Right atrium auricular region (tissue), 2 donors: ENCODE measurements around the gene EPHB3. TPM values are rescaled to one million over a fixed set of nuclear protein-coding genes. Genes with fewer than 3 reads are reported as not detected.
"Not testable (repeated sequence)": the region's sequence is repeated elsewhere in the genome, so short reads cannot be mapped to it uniquely, and the experiment has no call there.

Experiments
- DNase-seq: peaks from one replicate; pipeline ENCODE4 v3.0.0-alpha.2; 2019; ENCODE audit warnings: low spot score
- H3K27ac ChIP-seq, 2 donors: fragments of 200-600 bp; sonication (generic); 1 replicate in 1 of 2; 2 replicates in 1 of 2; pipeline ENCODE4 v1.5.1; 2016 to 2019
- H3K27me3 ChIP-seq, 2 donors: fragments of 200-600 bp; sonication (generic); one replicate each; pipeline versions ENCODE4 v1.5.1 to v1.6.0; 2017 to 2019
- H3K36me3 ChIP-seq: fragments of 200-600 bp; sonication (generic); one replicate; pipeline ENCODE4 v1.5.1; 2016
- H3K4me1 ChIP-seq, 2 donors: fragments of 200-600 bp; sonication (generic); one replicate each; pipeline versions ENCODE4 v1.5.1 to v1.6.0; 2017 to 2019
- H3K4me3 ChIP-seq, 2 donors: fragments of 200-600 bp; sonication (generic); 1 replicate in 1 of 2; 2 replicates in 1 of 2; pipeline ENCODE4 v1.5.1; 2017 to 2019; ENCODE audit warnings: mild to moderate bottlenecking in 1 of 2, moderate library complexity in 1 of 2
- H3K9me3 ChIP-seq, 2 donors: fragments of 200-600 bp; sonication (generic); one replicate each; pipeline ENCODE4 v1.5.1; 2019
- total RNA-seq, 2 donors: library from RNA; depleted of rRNA; stranded (reverse); fragments of >200 nt; gene quantifications; one replicate each; pipeline ENCODE4 v1.1.0, GENCODE V29; 2016
- TF ChIP-seq, protein P1 (sequence below), 2 donors: fragments of 200-600 bp; sonication (generic); IDR thresholded peaks; one replicate each; pipeline ENCODE4 v1.5.1; 2019; ENCODE audit warnings: antibody characterized with exemption in 2 of 2

EPHB3 gene
- total RNA-seq, 2 donors from 2014 or later = 2.1 to 5.1 TPM

DNA sequence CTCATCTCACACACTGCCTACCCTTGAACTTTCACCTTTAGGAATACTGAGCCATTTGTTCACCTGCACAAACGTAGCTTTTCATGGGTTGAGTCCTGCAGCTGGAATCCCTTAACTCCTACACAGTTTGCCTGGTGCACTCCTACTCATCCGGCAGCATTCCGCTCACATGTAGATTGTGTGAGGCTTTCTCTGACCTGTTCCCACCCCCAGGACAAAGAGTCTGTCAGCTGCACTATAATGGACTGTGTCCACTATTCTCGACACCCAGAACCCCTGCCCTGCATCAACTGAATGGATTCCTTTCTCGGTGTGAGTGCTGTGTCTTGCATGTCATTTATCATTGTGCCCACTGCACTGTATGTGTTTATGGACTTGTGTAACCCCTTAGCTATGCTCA is 54.9 kb downstream of the EPHB3 start:
- H3K36me3 ChIP-seq = no peaks in the 10 kb centered on the region
- no peak for DNase-seq
- H3K9me3 ChIP-seq = no peaks in the 10 kb centered on the region
- H3K27ac ChIP-seq = no peak overlapping the region
- peaks cover 0 to 21% of the 10 kb centered on the region in 2 donors for H3K4me1 ChIP-seq
- TF ChIP-seq, protein P1, sequence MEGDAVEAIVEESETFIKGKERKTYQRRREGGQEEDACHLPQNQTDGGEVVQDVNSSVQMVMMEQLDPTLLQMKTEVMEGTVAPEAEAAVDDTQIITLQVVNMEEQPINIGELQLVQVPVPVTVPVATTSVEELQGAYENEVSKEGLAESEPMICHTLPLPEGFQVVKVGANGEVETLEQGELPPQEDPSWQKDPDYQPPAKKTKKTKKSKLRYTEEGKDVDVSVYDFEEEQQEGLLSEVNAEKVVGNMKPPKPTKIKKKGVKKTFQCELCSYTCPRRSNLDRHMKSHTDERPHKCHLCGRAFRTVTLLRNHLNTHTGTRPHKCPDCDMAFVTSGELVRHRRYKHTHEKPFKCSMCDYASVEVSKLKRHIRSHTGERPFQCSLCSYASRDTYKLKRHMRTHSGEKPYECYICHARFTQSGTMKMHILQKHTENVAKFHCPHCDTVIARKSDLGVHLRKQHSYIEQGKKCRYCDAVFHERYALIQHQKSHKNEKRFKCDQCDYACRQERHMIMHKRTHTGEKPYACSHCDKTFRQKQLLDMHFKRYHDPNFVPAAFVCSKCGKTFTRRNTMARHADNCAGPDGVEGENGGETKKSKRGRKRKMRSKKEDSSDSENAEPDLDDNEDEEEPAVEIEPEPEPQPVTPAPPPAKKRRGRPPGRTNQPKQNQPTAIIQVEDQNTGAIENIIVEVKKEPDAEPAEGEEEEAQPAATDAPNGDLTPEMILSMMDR (IDR thresholded peaks at IDR 0.05) = no peak
- H3K27me3 ChIP-seq = no peaks in the 10 kb centered on the region
- H3K4me3 ChIP-seq = no peak overlapping the region

DNA sequence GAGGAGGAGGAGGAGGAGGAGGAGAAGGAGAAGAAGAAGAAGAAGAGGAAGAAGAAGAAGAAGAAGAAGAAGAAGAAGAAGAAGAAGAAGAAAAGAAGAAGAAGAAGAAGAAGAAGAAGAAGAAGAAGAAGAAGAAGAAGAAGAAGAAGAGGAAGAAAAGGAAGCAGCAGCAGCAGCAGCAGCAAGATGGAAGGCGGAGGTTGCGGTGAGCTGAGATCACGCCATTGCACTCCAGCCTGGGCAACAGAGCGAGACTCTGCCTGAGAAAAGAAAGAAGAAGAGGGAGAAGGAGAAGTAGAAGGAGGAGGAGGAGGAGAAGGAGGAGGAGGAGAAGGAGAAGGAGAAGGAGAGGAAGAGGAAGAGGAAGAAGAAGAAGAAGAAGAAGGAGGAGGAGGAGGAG is 55.7 kb downstream of the EPHB3 start:
- H3K4me1 ChIP-seq = peaks cover 0 to 21% of the 10 kb centered on the region in 2 donors
- DNase-seq, H3K9me3 ChIP-seq, H3K27ac ChIP-seq, H3K36me3 ChIP-seq, H3K27me3 ChIP-seq, H3K4me3 ChIP-seq: not testable (repeated sequence)

DNA sequence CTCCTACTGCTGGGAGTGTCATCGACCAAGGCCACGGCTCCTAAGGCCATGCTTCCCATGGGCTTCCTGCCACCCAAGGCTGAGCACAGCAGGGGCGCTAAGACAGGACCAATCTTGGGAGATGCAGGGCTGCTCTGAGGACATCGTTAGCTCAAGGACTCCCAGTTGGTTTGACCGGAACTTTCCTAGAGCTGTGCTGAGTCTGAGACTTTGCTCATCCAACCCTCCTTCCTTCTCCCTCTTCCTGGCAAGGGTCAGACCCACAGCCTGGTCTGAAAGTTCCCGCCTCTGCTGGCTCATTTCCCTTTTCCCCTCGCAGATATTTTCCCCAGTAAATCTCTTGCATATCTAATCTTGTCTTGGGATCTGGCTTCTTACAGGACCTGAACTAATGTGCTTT is 57.2 kb downstream of the EPHB3 start:
- DNase-seq = no peak
- Histone ChIP-seq H3K36me3 (no peaks in the 10 kb centered on the region), H3K9me3 (no peaks in the 10 kb centered on the region), H3K27ac (no peak overlapping the region), H3K4me3 (no peak overlapping the region), H3K27me3 (no peaks in the 10 kb centered on the region), H3K4me1 (peaks cover 0 to 21% of the 10 kb centered on the region in 2 donors)
- TF ChIP-seq, protein P1 (IDR thresholded peaks at IDR 0.05) = no peak

DNA sequence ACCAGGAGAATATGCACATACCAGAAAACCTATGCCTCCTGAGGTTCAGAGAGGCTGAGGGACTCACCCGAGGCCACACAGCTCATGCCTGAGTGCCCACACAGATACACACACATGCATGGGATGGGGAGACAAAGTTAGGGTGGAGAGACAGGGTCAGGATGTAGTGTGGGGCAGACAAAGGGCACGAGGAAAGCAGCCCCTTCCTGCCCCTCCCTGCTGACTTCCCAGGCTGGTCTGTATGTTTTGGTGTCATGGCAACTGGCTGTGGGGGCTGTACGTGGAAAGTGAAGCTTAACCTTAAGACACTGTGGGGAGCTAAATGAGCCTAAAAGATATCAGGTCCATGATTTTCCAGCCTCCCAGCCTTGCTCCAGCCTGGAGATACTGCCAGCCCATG is 57.8 kb downstream of the EPHB3 start:
- H3K9me3 ChIP-seq = no peaks in the 10 kb centered on the region
- TF ChIP-seq, protein P1 (IDR thresholded peaks at IDR 0.05) = no peak

DNA sequence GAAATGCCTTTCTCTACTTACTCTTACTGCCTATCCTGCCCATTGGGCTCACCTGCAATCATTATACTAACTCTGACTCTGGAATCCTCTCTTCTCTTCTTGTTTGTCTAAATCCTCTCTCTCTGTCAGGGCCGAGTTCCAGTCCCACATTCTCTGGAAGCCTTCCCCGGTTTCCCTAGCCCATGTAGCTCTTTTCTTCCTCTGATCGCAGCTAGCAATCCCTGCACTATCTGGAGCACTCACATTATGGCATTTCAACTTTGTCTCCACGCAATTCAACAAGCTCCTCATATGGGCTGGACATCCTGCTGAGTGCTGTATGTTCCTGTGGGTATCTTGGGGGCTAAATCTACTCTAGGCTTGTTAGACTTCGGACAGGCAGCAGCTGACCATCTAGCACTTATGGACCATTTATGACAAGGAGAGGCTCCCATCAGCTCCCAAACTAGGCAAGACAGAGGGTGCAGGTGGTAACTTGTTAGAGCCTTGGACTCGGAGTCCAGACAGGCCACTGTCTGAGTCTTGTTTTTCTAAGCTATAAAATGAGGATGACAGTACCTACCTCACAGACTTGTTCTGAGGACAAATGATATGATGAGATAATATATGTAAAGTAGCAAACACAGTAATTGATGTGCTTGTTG is 58.3 kb downstream of the EPHB3 start:
- Histone ChIP-seq H3K36me3 (no peaks in the 10 kb centered on the region), H3K9me3 (no peaks in the 10 kb centered on the region), H3K27me3 (no peaks in the 10 kb centered on the region), H3K4me1 (peaks cover 0 to 21% of the 10 kb centered on the region in 2 donors), H3K27ac (no peak overlapping the region), H3K4me3 (no peak overlapping the region)
- no peak for DNase-seq
- TF ChIP-seq, protein P1 (IDR thresholded peaks at IDR 0.05) = no peak

More for the DNA sequence above, 57.8 kb downstream of the EPHB3 start:
- no peaks in the 10 kb centered on the region for H3K36me3 ChIP-seq
- no peaks in the 10 kb centered on the region for H3K27me3 ChIP-seq
- peaks cover 0 to 21% of the 10 kb centered on the region in 2 donors for H3K4me1 ChIP-seq
- H3K4me3 ChIP-seq = no peak overlapping the region
- no peak for DNase-seq
- no peak overlapping the region for H3K27ac ChIP-seq

DNA sequence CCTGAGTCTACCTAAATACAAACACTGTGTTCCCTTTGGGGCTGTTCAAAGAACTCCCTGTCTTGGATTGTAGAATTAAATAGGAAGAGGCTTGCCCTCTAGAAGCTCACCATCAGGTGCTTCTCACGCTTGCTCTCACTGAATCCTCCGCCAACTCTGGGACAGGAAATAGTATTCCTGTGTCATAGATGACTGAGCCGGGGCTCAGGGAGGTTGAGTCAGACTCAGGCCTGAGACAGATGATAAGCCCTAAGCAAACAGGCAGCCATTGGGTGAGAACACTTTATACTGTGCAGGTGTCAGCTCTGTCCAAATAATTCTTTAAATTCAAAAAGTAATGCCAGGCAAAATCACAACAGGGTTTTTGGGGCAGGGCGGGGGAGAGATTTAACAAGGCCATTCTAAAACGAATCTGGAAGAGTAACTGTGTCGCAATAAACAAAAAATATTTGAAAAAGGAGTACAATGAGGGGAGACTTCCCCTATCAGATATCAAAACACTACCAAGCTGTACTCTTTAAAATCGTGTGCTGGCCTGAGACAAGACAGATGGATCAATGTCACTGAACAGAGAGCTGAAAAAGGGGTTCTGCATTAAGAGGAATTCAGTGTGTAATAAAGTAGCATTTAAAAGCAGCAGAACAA is 59.0 kb downstream of the EPHB3 start:
- H3K4me3 ChIP-seq = no peak overlapping the region
- no peaks in the 10 kb centered on the region for H3K36me3 ChIP-seq
- TF ChIP-seq, protein P1 (IDR thresholded peaks at IDR 0.05) = no peak
- DNase-seq = no peak
- H3K27ac ChIP-seq = no peak overlapping the region
- peaks cover 0 to 21% of the 10 kb centered on the region in 2 donors for H3K4me1 ChIP-seq
- H3K27me3 ChIP-seq = no peaks in the 10 kb centered on the region
- H3K9me3 ChIP-seq = no peaks in the 10 kb centered on the region

DNA sequence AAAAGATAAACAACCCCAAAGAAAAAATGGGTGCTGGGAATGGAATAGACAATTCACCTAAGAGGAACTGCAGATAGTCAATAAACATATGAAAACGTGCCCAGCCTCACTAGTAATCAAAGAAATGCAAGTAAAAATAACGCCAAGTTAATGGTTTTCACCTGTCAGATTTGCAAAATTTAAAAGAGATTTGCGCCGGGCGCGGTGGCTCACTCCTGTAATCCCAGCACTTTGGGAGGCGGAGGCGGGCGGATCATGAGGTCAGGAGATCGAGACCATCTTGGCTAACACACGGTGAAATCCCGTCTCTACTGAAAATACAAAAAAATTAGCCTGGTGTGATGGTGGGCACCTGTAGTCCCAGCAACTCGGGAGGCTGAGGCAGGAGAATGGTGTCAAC is 60.6 kb downstream of the EPHB3 start:
- not testable (repeated sequence) for H3K36me3 ChIP-seq, DNase-seq, H3K4me3 ChIP-seq, H3K27me3 ChIP-seq, H3K27ac ChIP-seq, H3K9me3 ChIP-seq
- H3K4me1 ChIP-seq = peaks cover 0 to 21% of the 10 kb centered on the region in 2 donors
